ENCODE measurements around the gene KIAA1671. TPM values are rescaled to one million over a fixed set of nuclear protein-coding genes. Genes with fewer than 3 reads are reported as not detected.

The KIAA1671 gene
- polyA plus RNA-seq, 6 donors from 2014 or later = not detected

GRCh38 chr22:25067851-25068421 lies 115.4 kb downstream of the KIAA1671 start:
- H3K27ac Mint-ChIP-seq = no peak overlapping the region
- no peaks in the 10 kb centered on the region for H3K36me3 Mint-ChIP-seq
- peaks cover 38 to 55% (median 55%) of the 10 kb centered on the region in 3 donors for H3K27me3 Mint-ChIP-seq
- H3K4me3 Mint-ChIP-seq = no peak overlapping the region
- peaks cover 0 to 2% (median 0%) of the 10 kb centered on the region in 7 donors for H3K9me3 Mint-ChIP-seq
- peaks cover 8 to 13% (median 9%) of the 10 kb centered on the region in 3 donors for H3K4me1 Mint-ChIP-seq
- ATAC-seq (ENCODE audit: low read depth in 2 of 2) (no peak), DNase-seq (no peak)

- ATAC-seq (ENCODE audit: low read depth in 2 of 2) (no peak), DNase-seq (no peak)
- Mint-ChIP-seq H3K4me3 (no peak overlapping the region), H3K4me1 (peaks cover 8 to 12% (median 9%) of the 10 kb centered on the region in 3 donors), H3K9me3 (peaks cover 0 to 2% (median 0%) of the 10 kb centered on the region in 7 donors), H3K27me3 (peaks cover 32 to 63% (median 52%) of the 10 kb centered on the region in 3 donors), H3K36me3 (no peaks in the 10 kb centered on the region), H3K27ac (no peak overlapping the region)
Observed at GRCh38 chr22:25068707-25069106, 116.2 kb downstream of the KIAA1671 start.

- ATAC-seq (ENCODE audit: low read depth in 2 of 2) (no peak), DNase-seq (no peak)
- Mint-ChIP-seq H3K9me3 (peaks cover 0 to 2% (median 0%) of the 10 kb centered on the region in 7 donors), H3K4me3 (peak overlapping the region in 1 of 8 donors; percentile 50), H3K36me3 (no peaks in the 10 kb centered on the region), H3K27ac (no peak overlapping the region), H3K27me3 (peaks cover 31 to 65% (median 54%) of the 10 kb centered on the region in 3 donors), H3K4me1 (peaks cover 8 to 12% (median 9%) of the 10 kb centered on the region in 3 donors)
Observed at GRCh38 chr22:25069426-25069757, 116.9 kb downstream of the KIAA1671 start.

GRCh38 chr22:25069758-25070481 lies 117.4 kb downstream of the KIAA1671 start:
- peaks cover 0 to under 1% (median 0%) of the 10 kb centered on the region in 7 donors for H3K9me3 Mint-ChIP-seq
- no peaks in the 10 kb centered on the region for H3K36me3 Mint-ChIP-seq
- H3K4me1 Mint-ChIP-seq = peaks cover 8 to 12% (median 9%) of the 10 kb centered on the region in 3 donors
- H3K27me3 Mint-ChIP-seq = peaks cover 31 to 60% (median 49%) of the 10 kb centered on the region in 3 donors
- DNase-seq (no peak), ATAC-seq (ENCODE audit: low read depth in 2 of 2) (no peak)
- H3K4me3 Mint-ChIP-seq = no peak overlapping the region
- no peak overlapping the region for H3K27ac Mint-ChIP-seq

GRCh38 chr22:25070956-25071355 lies 118.4 kb downstream of the KIAA1671 start:
- Mint-ChIP-seq H3K27ac (no peak overlapping the region), H3K27me3 (peaks cover 31 to 57% (median 45%) of the 10 kb centered on the region in 3 donors), H3K4me1 (peaks cover 8 to 12% (median 9%) of the 10 kb centered on the region in 3 donors), H3K4me3 (peak overlapping the region in 1 of 8 donors; percentile 20), H3K9me3 (no peaks in the 10 kb centered on the region), H3K36me3 (no peaks in the 10 kb centered on the region)
- ATAC-seq (ENCODE audit: low read depth in 2 of 2) (no peak), DNase-seq (no peak)

GRCh38 chr22:25071720-25072119 lies 119.2 kb downstream of the KIAA1671 start:
- H3K27ac Mint-ChIP-seq = no peak overlapping the region
- H3K36me3 Mint-ChIP-seq = no peaks in the 10 kb centered on the region
- H3K9me3 Mint-ChIP-seq = no peaks in the 10 kb centered on the region
- H3K4me3 Mint-ChIP-seq = no peak overlapping the region
- no peak for ATAC-seq (ENCODE audit: low read depth in 2 of 2)
- peaks cover 31 to 57% (median 45%) of the 10 kb centered on the region in 3 donors for H3K27me3 Mint-ChIP-seq
- H3K4me1 Mint-ChIP-seq = peaks cover 8 to 12% (median 9%) of the 10 kb centered on the region in 3 donors
- DNase-seq = no peak

- ATAC-seq (ENCODE audit: low read depth in 2 of 2) (no peak), DNase-seq (no peak)
- Mint-ChIP-seq H3K27me3 (peaks cover 31 to 50% (median 39%) of the 10 kb centered on the region in 3 donors), H3K4me1 (peaks cover 8 to 12% (median 9%) of the 10 kb centered on the region in 3 donors), H3K27ac (no peak overlapping the region), H3K36me3 (no peaks in the 10 kb centered on the region), H3K9me3 (no peaks in the 10 kb centered on the region), H3K4me3 (no peak overlapping the region)
Observed at GRCh38 chr22:25072406-25072805, 119.9 kb downstream of the KIAA1671 start.

- Mint-ChIP-seq H3K27ac (no peak overlapping the region), H3K9me3 (no peaks in the 10 kb centered on the region), H3K36me3 (no peaks in the 10 kb centered on the region), H3K4me3 (no peak overlapping the region), H3K27me3 (peaks cover 13 to 26% (median 16%) of the 10 kb centered on the region in 3 donors), H3K4me1 (no peaks in the 10 kb centered on the region)
- DNase-seq (no peak), ATAC-seq (ENCODE audit: low read depth in 2 of 2) (no peak)
Observed at GRCh38 chr22:25076336-25076735, 123.8 kb downstream of the KIAA1671 start.

- DNase-seq = no peak
- Mint-ChIP-seq H3K4me3 (no peak overlapping the region), H3K4me1 (no peaks in the 10 kb centered on the region), H3K9me3 (no peaks in the 10 kb centered on the region), H3K36me3 (no peaks in the 10 kb centered on the region), H3K27me3 (peaks cover 5 to 18% (median 9%) of the 10 kb centered on the region in 3 donors), H3K27ac (no peak overlapping the region)
- ATAC-seq (ENCODE audit: low read depth in 2 of 2) = no peak
Observed at GRCh38 chr22:25077056-25077455, 124.5 kb downstream of the KIAA1671 start.

- Mint-ChIP-seq H3K4me1 (no peaks in the 10 kb centered on the region), H3K27me3 (peaks cover 2 to 9% (median 5%) of the 10 kb centered on the region in 3 donors), H3K27ac (no peak overlapping the region), H3K36me3 (no peaks in the 10 kb centered on the region), H3K4me3 (no peak overlapping the region), H3K9me3 (no peaks in the 10 kb centered on the region)
- DNase-seq (no peak), ATAC-seq (ENCODE audit: low read depth in 2 of 2) (no peak)
Observed at GRCh38 chr22:25077964-25078363, 125.4 kb downstream of the KIAA1671 start.

GRCh38 chr22:25078591-25078990 lies 126.1 kb downstream of the KIAA1671 start:
- no peaks in the 10 kb centered on the region for H3K36me3 Mint-ChIP-seq

GRCh38 chr22:25080855-25081254 lies 128.3 kb downstream of the KIAA1671 start:
- H3K27ac Mint-ChIP-seq = no peak overlapping the region
- ATAC-seq (ENCODE audit: low read depth in 2 of 2) = no peak

More at GRCh38 chr22:25078591-25078990, 126.1 kb downstream of the KIAA1671 start:
- ATAC-seq (ENCODE audit: low read depth in 2 of 2) (no peak), DNase-seq (no peak)
- Mint-ChIP-seq H3K9me3 (no peaks in the 10 kb centered on the region), H3K27me3 (peaks cover 0 to 3% (median 3%) of the 10 kb centered on the region in 3 donors), H3K27ac (no peak overlapping the region), H3K4me1 (no peaks in the 10 kb centered on the region), H3K4me3 (no peak overlapping the region)

GRCh38 chr22:25081409-25081824 lies 128.9 kb downstream of the KIAA1671 start:
- Mint-ChIP-seq H3K27me3 (no peaks in the 10 kb centered on the region), H3K4me3 (no peak overlapping the region), H3K9me3 (no peaks in the 10 kb centered on the region), H3K36me3 (no peaks in the 10 kb centered on the region), H3K4me1 (peaks cover 5 to 11% (median 10%) of the 10 kb centered on the region in 3 donors), H3K27ac (peak overlapping the region in 1 of 6 donors; percentile 22)
- ATAC-seq (ENCODE audit: low read depth in 2 of 2) (no peak), DNase-seq (no peak)

More at GRCh38 chr22:25080855-25081254, 128.3 kb downstream of the KIAA1671 start:
- no peak for DNase-seq
- H3K4me1 Mint-ChIP-seq = peaks cover 0 to 5% (median 4%) of the 10 kb centered on the region in 3 donors
- no peaks in the 10 kb centered on the region for H3K36me3 Mint-ChIP-seq
- no peaks in the 10 kb centered on the region for H3K27me3 Mint-ChIP-seq
- no peak overlapping the region for H3K4me3 Mint-ChIP-seq
- no peaks in the 10 kb centered on the region for H3K9me3 Mint-ChIP-seq

GRCh38 chr22:25082096-25082495 lies 129.6 kb downstream of the KIAA1671 start:
- DNase-seq = no peak

More at GRCh38 chr22:25082096-25082495, 129.6 kb downstream of the KIAA1671 start:
- no peak for ATAC-seq (ENCODE audit: low read depth in 2 of 2)
- H3K27ac Mint-ChIP-seq = no peak overlapping the region
- no peak overlapping the region for H3K4me3 Mint-ChIP-seq
- H3K9me3 Mint-ChIP-seq = no peaks in the 10 kb centered on the region
- H3K4me1 Mint-ChIP-seq = peaks cover 8 to 18% (median 15%) of the 10 kb centered on the region in 3 donors
- H3K36me3 Mint-ChIP-seq = no peaks in the 10 kb centered on the region
- H3K27me3 Mint-ChIP-seq = no peaks in the 10 kb centered on the region

Measured in naive B cell (primary cell).